KMS-11 (cell line): ENCODE data around the gene PGR.

Source experiments
- H2AFZ ChIP-seq: fragments of 200-600 bp; sonication (generic); 2 replicates; pipeline ENCODE4 v1.6.1; 2016; ENCODE audit warnings: antibody characterized with exemption, mixed run types, low read depth
- H3K27ac ChIP-seq: fragments of 200-600 bp; sonication (generic); 2 replicates; pipeline ENCODE4 v1.6.1; 2016; ENCODE audit warnings: mild to moderate bottlenecking, mixed run types
- H3K27me3 ChIP-seq: fragments of 200-600 bp; sonication (generic); 2 replicates; pipeline ENCODE4 v1.6.1; 2017; ENCODE audit warnings: mild to moderate bottlenecking, low read depth, mixed run types, moderate library complexity; ENCODE audit not compliant: insufficient read depth
- H3K36me3 ChIP-seq: fragments of 200-600 bp; sonication (generic); 2 replicates; pipeline ENCODE4 v1.6.1; 2017; ENCODE audit warnings: mild to moderate bottlenecking, mixed run types; ENCODE audit not compliant: insufficient read depth
- H3K4me1 ChIP-seq: fragments of 200-600 bp; sonication (generic); 2 replicates; pipeline ENCODE4 v1.6.1; 2016; ENCODE audit warnings: mild to moderate bottlenecking, low read depth, mixed run types; ENCODE audit not compliant: poor library complexity, severe bottlenecking
- H3K4me2 ChIP-seq: fragments of 200-600 bp; sonication (generic); 2 replicates; pipeline ENCODE4 v1.7.0; 2016; ENCODE audit warnings: mild to moderate bottlenecking, mixed run types
- H3K4me3 ChIP-seq: fragments of 200-600 bp; sonication (generic); IDR thresholded peaks from 2 replicates; pipeline ENCODE4 v1.6.1; 2017; ENCODE audit warnings: low read depth, low read length, mixed read lengths; ENCODE audit not compliant: insufficient read depth
- H3K79me2 ChIP-seq: fragments of 200-600 bp; sonication (generic); 2 replicates; pipeline ENCODE4 v1.6.1; 2016; ENCODE audit warnings: low read depth, mixed run types; ENCODE audit not compliant: insufficient read depth
- H3K9ac ChIP-seq: fragments of 200-600 bp; sonication (generic); 2 replicates; pipeline ENCODE4 v1.6.1; 2016; ENCODE audit warnings: mild to moderate bottlenecking, mixed run types
- H4K20me1 ChIP-seq: fragments of 200-600 bp; sonication (generic); 2 replicates; pipeline ENCODE4 v1.6.1; 2016; ENCODE audit warnings: mild to moderate bottlenecking, mixed run types; ENCODE audit not compliant: insufficient read depth
- TF ChIP-seq, protein P1 (sequence below): fragments of 200-600 bp; sonication (generic); conservative IDR thresholded peaks from 2 replicates; pipeline ENCODE4 v1.6.1; 2017; ENCODE audit warnings: low read depth, mild to moderate bottlenecking, antibody characterized with exemption, low read length, moderate library complexity, mixed read lengths

Gene PGR

DNA sequence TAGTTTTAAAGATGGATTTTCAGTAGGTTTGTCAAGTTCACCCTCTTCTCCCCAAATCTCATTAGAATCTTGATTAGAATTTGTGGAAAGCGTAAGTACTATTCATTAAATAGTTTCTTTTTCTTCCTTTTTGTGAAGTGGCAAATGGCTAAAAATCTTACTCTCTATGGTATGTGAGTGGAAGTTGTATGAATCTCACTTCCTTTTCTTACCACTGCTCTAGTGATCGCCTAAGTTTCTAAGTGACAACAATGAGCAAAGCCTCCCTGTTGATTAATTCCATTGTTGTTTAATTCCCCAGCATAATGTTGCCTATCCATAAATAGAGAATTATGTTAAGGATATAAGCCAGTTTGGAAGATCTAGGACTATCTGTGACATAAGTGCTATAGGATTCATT lies 82.7 kb downstream of the PGR start:
- Histone ChIP-seq H3K4me3 (no peak overlapping the region), H3K4me1 (no peaks in the 10 kb centered on the region), H3K9ac (no peak overlapping the region), H4K20me1 (no peaks in the 10 kb centered on the region), H3K27me3 (no peaks in the 10 kb centered on the region), H3K36me3 (no peaks in the 10 kb centered on the region), H3K27ac (no peak overlapping the region), H2AFZ (no peak overlapping the region), H3K4me2 (no peak overlapping the region), H3K79me2 (no peaks in the 10 kb centered on the region)
- TF ChIP-seq, protein P1, sequence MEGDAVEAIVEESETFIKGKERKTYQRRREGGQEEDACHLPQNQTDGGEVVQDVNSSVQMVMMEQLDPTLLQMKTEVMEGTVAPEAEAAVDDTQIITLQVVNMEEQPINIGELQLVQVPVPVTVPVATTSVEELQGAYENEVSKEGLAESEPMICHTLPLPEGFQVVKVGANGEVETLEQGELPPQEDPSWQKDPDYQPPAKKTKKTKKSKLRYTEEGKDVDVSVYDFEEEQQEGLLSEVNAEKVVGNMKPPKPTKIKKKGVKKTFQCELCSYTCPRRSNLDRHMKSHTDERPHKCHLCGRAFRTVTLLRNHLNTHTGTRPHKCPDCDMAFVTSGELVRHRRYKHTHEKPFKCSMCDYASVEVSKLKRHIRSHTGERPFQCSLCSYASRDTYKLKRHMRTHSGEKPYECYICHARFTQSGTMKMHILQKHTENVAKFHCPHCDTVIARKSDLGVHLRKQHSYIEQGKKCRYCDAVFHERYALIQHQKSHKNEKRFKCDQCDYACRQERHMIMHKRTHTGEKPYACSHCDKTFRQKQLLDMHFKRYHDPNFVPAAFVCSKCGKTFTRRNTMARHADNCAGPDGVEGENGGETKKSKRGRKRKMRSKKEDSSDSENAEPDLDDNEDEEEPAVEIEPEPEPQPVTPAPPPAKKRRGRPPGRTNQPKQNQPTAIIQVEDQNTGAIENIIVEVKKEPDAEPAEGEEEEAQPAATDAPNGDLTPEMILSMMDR: no peak

DNA sequence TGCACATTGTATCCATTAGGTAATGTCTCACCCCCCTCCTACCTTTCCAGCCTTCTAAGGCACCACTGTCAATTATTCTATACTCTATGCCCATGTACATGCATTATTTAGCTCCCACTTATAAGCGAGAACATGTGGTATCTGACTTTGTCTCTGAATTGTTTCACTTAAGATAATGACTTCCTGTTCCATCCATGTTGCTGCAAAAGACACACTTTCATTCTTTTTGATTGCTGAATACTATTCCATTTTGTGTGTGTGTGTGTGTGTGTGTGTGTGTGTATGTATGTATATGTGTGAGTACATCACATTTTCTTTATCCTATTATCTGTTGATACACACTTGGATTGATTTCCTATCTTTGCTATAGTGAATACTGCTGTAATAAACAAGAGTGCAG lies 84.2 kb downstream of the PGR start:
- Histone ChIP-seq H3K4me2 (no peak overlapping the region), H3K36me3 (no peaks in the 10 kb centered on the region), H3K4me3 (no peak overlapping the region), H3K27ac (no peak overlapping the region), H3K79me2 (no peaks in the 10 kb centered on the region), H2AFZ (no peak overlapping the region), H3K9ac (no peak overlapping the region), H3K4me1 (no peaks in the 10 kb centered on the region), H4K20me1 (no peaks in the 10 kb centered on the region), H3K27me3 (no peaks in the 10 kb centered on the region)
- TF ChIP-seq, protein P1: no peak

DNA sequence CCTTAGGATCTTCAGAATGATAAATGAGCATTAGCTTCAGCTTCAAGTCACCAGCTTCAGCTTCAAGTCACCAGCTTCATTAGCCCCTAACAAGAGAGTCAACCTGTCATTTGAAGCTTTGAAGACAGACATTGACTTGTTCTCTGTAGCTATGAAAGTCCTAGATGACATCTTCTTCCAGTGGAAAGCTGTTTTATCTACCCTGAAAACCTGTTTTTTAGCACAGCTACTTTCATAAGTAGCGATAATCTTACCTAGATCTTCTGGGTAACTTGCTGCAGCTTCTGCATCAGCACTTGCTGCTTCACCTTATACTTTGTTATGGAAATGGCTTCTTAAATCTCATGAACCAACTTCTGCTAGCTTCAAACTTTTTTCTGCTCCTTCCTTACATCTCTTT lies 85.7 kb downstream of the PGR start:
- Histone ChIP-seq H4K20me1 (no peaks in the 10 kb centered on the region), H3K79me2 (no peaks in the 10 kb centered on the region), H3K27me3 (no peaks in the 10 kb centered on the region), H2AFZ (no peak overlapping the region), H3K4me3 (no peak overlapping the region), H3K9ac (no peak overlapping the region), H3K27ac (no peak overlapping the region), H3K4me2 (no peak overlapping the region), H3K4me1 (no peaks in the 10 kb centered on the region), H3K36me3 (no peaks in the 10 kb centered on the region)
- TF ChIP-seq, protein P1: no peak

DNA sequence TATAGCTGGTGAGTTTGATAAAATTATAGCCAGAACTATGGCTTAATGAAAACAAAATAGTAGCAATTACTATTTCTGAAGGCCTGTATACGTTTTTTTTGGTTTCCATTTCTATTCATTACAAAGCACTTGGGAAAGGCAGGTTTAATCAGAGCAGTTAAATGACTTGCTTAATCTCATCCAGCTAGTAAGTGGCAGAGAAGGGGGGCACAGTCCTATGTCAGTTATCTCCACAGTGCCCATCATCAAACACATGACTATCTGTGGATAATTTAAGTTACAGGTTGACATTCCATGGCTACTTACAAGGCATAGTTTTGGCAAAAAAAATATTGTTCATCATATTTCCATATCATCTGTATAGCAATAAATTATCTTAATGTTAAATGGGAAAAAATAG lies 93.7 kb downstream of the PGR start:
- H3K27me3 ChIP-seq: no peaks in the 10 kb centered on the region
- H3K27ac ChIP-seq: no peak overlapping the region
- no peaks in the 10 kb centered on the region for H3K36me3 ChIP-seq
- TF ChIP-seq, protein P1: no peak
- no peaks in the 10 kb centered on the region for H4K20me1 ChIP-seq
- H3K4me3 ChIP-seq: no peak overlapping the region
- no peak overlapping the region for H3K9ac ChIP-seq
- H2AFZ ChIP-seq: no peak overlapping the region
- no peak overlapping the region for H3K4me2 ChIP-seq
- H3K4me1 ChIP-seq: no peaks in the 10 kb centered on the region
- H3K79me2 ChIP-seq: no peaks in the 10 kb centered on the region

DNA sequence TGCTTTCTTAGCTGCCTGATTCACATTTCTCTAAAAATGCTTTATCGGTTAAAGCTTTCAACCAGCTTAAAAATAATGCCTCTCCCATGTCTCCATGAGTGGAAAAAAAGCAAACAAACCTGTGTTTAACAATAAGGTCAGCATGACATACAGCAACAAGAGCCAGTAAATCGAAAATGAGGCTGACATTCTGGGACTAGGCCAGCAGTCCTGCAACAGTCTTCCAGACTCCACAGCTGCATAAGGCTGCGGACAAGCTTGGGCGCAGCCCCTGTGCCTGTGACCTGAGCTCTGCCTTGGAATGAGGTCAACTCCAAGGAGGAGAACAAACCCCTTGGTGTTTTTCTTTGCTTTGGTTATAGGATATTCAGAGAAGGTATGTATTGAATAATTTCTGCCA lies 95.5 kb downstream of the PGR start:
- H2AFZ ChIP-seq: no peak overlapping the region
- no peaks in the 10 kb centered on the region for H3K4me1 ChIP-seq
- H3K27me3 ChIP-seq: no peaks in the 10 kb centered on the region
- no peaks in the 10 kb centered on the region for H4K20me1 ChIP-seq
- H3K4me2 ChIP-seq: no peak overlapping the region
- no peak overlapping the region for H3K4me3 ChIP-seq
- no peaks in the 10 kb centered on the region for H3K79me2 ChIP-seq
- H3K27ac ChIP-seq: no peak overlapping the region
- TF ChIP-seq, protein P1: no peak
- H3K9ac ChIP-seq: no peak overlapping the region
- H3K36me3 ChIP-seq: no peaks in the 10 kb centered on the region
